Activated T-cell treated with anti-CD3 and anti-CD28 coated beads, Interleukin-2, amount 50 U/mL, for 48 hours (primary cell): ENCODE data around the gene TET3.

Experiments
- DNase-seq, 2 experiments: peaks; one replicate each; pipeline ENCODE4 v3.0.0-alpha.2; 2020

TET3 gene

DNA sequence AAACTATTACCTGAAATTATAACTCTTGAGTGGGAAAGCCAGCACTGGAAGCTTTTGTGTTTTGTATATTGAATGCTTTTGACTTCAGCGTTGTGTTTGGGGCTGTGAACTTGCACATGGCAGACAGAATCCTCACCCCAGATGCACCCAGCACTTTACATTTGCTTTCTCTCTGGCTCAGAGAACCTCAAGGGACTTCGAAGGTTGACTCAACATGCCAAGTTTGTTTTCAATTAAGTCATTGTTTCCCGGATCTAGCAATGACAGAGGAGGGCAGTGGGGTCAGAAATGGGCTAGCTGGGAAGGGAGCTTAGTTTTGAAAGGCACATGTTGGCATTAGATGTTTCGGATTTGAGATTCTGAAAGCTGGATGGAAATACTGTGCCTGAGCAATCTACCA lies 22.4 kb downstream of the TET3 start:
- DNase-seq = peak in 1 of 2 experiments; percentile 8

DNA sequence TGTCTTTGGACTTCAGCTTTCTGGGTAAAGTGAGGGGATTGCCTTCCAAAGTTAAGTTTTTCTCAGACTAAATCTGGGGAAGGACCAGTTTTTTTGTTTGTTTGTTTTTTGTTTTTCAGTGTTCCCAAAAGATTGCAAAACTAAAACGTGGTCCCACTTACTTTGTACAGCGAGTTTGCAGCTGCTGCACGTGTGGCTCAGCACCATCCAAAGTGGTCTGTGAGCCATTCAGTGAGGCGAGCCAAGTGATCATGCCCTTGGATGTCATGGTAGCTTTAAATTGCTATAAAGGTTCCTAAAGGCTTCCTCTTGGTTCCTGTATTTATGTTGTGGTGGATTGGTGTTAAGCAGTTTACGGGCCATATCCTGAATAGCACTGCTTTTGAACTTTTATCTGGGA lies 23.0 kb downstream of the TET3 start:
- DNase-seq = no peak

DNA sequence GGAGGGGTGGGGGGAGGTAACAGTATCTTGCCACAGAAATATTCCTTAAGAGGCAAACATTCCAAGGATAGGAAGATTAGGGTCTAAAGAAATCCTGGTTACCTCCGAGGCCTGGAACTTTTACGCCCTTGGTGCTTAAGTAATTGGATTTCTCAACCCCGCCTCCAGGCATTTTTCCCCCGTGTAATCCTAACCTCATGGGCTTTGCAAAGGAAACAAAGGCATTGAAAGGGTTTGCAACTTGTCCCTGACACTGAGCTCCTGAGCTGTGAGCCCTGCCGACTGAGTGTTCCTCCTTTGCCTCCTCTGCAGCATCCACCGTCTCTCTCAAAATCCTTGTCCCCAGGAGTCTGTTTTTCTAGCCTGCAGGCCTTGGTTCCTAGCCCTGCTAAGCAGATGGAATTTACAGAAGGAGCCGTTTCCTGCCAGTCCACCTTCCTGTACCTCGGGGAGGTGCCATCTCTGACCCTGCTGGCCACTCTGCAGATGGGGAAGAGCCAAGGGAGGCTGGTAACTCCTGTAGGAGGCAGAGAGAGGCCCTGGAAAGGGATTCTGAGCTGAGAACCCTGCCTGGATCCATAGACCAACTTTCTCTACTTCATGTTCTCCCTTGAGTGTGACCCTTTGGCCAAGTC lies 24.2 kb downstream of the TET3 start:
- DNase-seq = peak; percentile 8 to 11

DNA sequence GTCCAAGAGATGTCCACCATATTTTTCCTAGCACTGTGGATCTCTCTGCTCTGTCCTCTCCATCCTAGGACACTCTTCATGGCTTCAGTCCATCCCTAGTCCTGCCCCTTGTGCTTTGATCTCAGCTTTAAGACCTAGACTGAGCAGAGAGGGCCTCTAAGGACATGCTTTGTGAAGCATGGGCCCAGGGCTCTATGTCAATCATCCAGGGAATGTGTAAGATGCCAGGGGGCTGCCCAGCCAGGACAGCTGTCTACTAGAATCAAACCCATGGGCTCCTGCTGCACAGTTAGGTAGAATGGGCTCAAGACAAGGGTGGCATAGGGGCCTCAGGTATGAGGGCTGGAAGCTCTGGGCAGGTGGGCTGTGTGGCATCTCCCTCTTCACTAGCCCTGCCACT lies 24.9 kb downstream of the TET3 start:
- DNase-seq = peak; percentile 7 to 11

DNA sequence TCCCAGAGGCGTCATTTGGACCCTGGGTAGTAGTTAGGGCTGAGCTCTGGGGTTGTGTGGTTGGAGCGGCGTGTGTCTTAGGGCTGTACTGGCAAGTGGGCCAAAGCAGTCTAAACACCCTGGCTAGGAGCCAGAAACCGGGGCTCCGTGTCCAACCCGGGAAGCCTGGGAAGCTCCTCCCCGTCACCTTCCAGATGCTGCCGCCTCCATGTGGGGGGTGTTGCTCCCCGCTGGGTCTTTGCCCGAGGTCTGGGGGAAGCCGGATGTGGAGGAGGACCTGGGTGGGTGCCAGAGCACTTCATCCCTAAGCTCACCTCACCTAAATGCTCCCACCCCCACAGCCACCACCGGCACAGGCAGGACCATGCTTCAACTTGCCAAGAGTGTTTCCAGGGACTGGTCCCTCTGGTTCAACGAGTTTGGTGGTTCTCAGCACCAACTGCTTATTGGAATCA lies 25.4 kb downstream of the TET3 start:
- peak; percentile 7 to 13 for DNase-seq

DNA sequence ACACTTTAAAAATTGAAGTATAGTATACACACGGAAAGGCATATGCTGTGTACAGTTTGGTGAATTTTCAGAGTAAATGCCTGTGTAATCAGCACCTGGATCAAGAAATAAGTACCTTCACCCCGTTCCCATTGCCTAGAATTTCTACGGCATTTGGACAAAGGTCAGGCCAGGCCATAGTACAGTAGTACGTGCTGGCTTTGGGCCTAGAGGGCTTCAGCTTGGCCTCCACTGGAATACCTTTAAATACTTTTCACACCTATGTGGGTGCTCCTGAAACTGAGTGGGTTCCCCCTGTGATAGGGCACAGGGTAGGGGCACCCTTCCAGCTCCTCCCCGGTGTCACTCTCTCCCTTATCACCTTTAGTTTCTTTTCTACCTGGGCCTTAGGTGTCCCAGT lies 26.5 kb downstream of the TET3 start:
- DNase-seq = peak; percentile 9

DNA sequence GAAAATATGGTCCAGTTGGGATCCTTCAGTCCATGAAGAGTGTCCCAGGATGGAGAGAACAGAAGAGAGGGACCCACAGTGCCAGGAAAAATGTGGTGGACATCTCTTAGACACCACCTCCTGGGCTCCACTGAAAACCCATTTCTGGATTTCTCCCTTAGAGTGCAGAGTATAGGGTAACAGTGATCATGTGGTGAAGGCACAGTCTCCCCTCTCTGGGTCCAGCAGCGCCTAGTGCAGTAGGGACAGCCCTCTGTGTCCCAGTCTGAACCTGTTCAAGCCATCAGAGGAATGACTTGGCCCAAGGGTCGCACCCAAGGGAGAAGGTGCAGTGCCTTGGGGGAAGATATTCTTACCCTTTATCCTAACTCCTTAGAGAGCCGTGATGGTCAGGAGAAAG lies 30.1 kb downstream of the TET3 start:
- peak; percentile 12 to 13 for DNase-seq

DNA sequence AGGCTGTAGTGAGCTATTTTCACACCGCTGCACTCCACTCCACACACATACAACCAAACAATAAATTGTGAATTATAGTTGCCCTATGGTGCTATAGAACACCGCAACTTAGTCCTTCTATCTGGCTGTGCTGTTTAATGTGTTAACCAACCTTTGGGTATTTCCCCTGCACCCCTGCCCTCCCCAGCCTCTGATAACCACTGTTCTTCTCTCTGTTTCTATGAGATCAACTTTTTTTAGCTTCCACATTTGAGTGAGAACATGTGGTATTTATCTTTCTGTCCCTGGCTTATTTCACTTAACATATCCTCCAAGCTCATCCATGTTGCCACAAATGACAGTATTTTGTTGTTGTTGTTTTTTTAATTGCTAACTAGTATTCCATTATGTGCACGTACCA lies 32.5 kb downstream of the TET3 start:
- peak in 1 of 2 experiments; percentile 18 for DNase-seq

DNA sequence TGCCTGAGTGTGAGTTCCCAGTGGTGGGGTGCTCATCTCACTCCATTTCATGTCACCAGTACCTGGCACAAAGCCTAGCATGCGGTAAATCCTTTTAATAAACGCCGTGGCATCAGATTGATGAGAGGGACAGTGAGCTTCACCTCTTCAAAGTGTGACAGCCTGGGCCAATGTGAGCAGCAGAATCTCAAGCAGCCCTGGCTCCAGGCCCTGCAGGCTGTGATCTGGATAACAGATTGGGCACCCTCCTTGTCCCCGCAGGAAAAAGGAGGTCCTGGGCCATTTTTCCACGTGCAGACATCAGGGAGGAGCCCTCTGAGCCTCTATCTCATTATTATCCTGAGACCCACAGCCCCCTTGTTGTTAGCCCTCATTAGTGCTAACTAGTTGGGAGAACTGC lies 34.8 kb downstream of the TET3 start:
- peak in 1 of 2 experiments; percentile 12 for DNase-seq

DNA sequence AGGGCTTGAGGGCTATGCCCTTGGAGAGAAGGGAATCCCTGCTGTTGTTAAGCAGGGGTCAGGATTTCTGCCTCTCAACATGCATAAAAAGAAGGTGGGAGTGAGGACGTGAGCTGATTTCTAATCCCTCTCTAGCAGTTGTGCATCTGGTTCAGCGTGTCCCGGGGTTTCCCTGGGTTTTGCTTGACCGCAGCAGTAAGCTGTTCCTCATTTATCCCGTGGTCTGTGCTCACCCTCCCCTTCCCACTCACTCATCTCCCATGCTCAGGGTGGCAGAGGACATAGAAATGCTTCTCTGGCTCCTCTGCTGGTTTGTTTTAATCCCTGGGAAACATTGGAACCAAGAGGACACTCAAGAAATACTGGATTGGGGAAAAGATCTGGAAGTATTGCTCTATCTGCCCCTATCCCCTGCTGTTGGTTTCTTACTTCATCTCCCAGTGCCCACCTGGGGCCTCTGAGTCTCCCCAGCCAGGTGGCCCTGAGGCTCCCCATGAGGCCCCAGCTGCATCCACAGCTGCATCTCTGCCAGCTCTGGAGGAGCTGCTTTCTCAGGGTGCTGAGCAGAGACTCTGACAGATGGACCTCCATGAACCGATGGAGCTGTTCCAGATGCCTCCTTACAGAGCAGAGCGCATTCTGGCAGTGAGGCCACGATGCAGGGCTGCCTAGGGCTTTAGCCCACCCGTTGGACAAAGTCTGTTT lies 36.1 kb downstream of the TET3 start:
- DNase-seq = peak in 1 of 2 experiments; percentile 15

DNA sequence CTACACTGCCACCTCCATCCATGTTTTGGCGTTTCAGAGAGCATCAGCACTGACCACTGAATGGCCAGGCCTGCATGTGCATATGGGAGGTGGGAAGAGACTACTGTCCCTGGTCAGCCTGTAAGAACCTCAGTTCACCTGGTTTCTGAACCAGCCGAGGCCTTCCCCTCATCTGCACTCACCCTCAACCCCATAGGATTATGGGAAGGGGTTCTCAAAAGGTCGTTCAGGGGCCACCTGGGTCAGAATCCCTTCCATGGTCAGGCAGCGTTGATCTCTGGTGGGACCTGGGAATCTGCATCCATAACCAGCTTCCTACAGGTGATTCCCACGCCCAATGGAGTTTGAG lies 36.7 kb downstream of the TET3 start:
- peak in 1 of 2 experiments; percentile 15 for DNase-seq

DNA sequence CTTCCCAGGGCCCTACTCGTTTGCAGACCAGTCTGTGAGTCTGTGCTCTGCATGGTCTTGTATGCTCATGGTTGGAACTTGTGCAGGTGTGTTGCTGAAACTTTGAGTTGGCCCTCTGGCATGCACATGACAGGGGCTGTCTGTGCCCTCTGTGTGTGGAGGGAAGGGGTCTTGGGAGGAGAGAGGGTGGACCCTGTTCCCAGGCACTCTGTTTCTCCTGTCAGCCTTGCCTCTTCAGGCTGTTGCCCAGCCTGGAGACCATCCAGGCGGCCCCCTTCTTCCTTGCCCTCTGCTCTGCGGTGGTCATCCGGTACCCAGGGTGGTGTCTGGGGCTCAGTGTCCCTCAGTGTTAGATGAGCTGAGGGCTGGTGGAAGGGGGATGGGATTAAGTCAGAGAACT lies 39.5 kb downstream of the TET3 start:
- DNase-seq = peak in 1 of 2 experiments; percentile 17

DNA sequence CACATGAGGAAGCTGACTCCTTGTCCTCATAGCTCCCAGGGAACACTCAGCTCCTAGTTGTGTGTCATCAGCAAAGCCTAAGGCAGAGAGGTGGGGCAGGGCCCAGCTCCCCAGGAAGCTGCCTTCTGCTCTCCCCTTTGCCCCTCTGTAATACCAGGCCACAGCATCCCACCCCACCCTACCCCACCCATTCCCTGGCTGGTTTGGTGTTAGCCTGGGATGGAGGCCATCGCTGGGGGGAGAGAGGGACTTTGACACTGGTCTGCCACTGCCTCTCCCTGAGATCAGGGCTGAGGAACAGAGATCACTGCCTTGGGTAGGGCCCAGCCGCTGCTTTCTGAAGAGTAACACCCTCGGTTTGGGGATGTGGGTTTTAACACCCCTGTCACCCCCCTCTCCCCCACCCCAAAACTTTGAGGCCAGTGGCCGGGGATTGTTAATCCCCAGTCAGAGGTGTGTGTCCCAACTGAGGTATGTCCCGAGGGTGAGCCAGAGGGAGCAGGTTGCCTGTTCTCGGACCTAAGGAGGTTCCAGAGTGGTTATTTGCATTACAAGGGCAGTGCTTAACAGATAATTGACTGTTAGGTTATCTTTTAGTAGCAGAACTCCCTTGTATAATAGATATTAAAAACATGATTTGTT lies 41.4 kb downstream of the TET3 start:
- DNase-seq = peak; percentile 33 to 35

DNA sequence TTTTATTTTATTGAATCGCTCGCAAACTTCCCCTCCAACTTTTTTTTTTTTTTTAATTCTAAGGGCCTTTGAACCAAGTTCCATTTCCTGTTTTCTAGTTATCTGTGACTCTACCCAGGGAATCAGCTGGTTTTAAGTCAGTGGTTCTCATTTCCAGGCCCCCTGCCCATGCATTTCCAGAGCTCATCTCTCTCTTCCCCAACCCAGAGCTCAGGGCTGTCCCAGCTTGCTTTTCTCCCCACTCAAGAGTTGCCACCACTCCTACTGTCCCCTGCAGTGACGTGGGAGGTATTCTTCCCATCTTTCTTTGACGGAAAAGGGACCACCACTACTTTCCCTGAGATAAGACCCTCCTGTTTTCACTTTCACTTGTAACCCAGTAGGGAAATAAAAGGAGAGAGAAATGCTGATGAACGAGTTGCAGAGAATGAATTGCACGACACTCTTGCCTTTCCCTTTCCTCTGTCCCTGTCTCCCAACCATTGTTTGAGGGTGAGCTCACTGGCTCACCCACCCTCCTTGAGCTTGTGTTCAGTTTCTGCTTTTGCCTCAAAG lies 42.1 kb downstream of the TET3 start:
- no peak for DNase-seq

DNA sequence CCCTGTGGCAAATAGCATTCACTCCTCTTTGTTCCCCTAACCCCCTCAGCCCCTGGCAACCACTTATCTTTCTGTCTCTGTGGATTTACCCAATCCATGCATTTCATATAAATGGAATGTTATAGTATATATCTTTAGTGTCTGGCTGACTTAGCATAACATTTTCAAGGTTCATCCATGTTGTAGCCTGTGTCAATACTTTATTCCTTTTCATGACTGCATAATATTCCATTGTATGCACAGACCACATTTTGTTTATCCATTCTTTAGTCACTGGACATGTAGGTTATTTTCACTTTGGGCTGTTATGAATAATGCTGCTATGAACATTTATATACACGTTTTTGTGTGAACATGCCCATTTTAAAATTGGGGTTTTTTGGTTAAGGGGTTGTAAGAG lies 42.8 kb downstream of the TET3 start:
- no peak for DNase-seq

DNA sequence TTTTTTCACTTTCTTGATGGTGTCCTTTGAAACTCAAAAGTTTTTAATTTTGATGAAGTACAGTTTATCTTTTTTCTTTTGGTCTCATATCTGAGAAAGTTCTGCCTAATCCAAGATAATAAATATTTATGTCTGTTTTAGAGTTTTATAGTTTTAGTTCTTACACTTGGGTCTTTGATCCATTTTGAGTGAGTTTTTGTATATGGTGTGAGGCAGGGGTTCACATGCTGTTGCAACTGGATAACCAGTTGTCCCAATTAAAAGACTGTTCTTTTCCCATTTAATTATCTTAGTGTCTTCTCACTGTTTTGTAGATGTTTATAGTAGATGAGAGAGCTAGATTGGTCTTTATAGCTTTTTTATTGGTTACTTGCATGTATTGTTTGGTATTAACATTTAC lies 43.6 kb downstream of the TET3 start:
- no peak for DNase-seq

DNA sequence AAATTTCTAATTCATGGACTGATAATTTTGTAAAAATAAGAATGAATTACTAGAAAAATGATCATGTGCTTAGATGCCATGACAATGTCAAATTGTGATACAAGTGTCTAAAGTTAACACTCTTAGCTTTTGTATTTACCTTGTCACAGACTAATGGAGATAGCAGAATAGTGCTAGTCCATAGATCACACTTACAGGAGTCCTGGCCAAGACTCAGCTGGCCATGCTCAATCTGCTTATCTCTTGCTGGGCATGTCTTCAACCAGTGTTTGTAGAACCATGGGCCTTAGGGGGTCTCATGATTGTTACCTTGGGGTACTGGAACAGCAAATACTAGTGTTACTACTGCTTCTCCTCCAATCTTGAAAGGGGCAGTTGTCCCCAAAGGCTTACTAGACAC lies 44.0 kb downstream of the TET3 start:
- DNase-seq = no peak

DNA sequence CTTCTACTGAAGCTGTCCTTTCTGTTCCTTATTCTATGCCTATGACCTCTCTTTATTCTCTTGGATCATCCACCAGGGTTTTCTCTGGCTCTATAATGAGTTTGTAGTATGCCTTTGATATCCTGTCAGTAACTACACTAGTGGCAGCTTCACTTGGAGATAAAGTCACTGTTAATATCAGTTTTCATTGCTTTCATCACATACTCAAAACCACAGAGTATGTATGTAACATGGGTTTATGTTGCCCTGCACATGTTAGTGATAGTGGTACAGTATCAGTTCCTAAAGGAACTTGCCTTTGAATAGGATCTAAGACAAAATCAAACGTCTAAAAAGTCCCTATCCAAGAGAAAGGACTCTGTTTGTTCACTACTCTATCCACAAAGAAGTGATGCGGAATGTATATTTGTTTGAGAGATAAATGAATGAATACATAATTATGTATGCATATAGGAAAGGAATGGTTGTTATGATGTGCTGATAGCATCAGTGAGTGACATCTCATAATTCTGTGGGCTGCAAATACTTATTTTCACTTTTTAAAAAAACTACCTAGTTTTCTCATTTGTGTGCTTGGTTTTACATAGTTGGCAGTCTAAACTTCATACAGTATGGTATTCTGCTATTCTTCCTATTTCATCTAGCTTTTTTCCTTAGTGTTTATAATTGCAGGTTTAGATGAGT lies 45.1 kb downstream of the TET3 start:
- DNase-seq = no peak

DNA sequence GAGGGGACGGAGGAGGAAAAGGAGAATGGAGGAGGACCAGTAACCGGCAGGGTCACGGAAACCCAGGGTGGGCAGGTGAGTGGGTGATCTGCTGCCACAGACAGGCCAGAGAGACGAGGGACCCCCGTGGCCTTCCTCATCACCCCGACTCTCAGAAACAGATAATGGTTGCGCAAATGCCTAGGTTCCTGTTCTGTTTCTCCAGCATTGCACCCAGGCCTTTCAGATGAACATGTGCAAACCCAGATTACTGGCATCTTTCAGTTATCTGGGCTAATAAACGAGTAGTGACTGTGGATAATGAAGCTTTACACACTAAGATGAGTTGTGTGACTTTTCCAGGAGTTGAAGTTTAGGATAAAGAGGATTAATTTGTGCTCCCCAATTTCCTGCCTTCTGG lies 46.5 kb downstream of the TET3 start:
- DNase-seq = peak in 1 of 2 experiments; percentile 13

DNA sequence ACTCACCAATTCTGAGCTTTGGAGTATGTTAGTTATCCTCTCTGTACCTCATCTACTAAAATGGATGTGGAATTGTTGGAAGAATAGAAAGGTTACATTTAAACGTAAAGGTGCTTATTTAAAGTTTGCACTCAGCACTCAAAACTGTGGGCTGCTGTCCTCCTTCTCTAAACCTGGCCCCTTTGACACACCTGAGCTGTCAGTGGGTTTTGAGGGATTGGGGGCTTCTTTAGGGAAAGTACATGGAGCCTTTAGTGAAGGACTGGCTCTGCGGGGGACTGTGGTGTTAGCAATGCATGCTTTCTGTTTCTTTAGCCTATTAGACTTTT lies 47.2 kb downstream of the TET3 start:
- DNase-seq = no peak

DNA sequence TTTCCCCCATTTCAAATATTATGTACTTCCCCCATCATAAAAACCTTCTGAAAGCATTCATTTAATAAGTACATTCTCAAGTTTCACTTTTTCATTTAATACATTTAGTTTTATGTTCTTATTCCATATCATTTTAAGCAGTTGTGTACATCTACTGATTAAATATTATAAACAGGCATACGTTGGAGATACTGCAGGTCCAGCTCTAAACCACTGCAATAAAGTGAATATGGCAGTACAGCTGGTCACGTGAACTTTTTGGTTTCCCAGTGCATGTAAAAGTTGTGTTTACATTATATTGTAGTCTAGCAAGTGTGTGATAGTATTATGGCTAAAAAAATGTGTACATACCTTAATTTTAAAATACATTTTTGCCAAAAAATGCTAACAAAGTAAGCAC lies 48.7 kb downstream of the TET3 start:
- DNase-seq = no peak
